Stimulated activated CD8-positive, alpha-beta memory T cell treated with anti-CD3 and anti-CD28 coated beads, Interleukin-2, amount 100 ng/mL, for 48 hours (primary cell): ENCODE measurements around the gene KLHL30.
"Not testable (repeated sequence)": the region's sequence is repeated elsewhere in the genome, so short reads cannot be mapped to it uniquely, and the experiment has no call there.

Source experiments
- DNase-seq, 2 donors: peaks; one replicate each; pipeline ENCODE4 v3.0.0-alpha.2; 2020; ENCODE audit warnings: low read depth in 2 of 2

The KLHL30 gene

DNA sequence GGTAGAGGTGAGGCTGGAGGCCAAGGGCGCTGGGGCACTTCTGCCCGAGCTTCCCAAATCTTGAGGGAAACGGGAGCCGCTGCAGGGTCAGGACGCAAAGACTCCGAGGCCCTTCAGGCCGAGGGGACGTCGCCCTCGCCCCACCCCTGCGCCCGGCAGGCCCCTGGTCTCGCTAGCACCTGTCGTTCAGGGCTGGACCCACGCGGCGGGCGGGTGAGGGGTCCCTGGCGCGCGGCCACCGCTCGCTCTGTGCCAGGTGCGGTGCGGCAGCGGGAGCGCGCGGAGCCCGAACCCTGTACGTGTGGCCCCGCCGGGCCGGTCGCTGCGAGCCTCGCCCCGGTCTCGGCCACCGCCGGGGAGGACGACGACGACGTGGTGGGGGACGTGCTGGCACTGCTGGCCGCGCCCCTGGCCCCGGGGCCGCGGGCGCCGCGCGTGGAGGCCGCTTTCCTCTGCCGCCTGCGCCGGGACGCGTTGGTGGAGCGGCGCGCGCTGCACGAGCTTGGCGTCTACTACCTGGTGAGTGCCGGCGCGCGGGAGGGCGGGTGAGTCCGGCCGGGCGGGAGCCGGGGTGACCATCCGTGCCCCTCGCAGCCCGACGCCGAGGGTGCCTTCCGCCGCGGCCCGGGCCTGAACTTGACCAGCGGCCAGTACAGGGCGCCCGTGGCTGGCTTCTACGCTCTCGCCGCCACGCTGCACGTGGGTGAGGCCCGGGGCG, 25.2 kb downstream of the KLHL30 start:
- DNase-seq: no peak

GRCh38 chr2:238164906-238165287, 26.4 kb downstream of the KLHL30 start:
- no peak for DNase-seq

DNA sequence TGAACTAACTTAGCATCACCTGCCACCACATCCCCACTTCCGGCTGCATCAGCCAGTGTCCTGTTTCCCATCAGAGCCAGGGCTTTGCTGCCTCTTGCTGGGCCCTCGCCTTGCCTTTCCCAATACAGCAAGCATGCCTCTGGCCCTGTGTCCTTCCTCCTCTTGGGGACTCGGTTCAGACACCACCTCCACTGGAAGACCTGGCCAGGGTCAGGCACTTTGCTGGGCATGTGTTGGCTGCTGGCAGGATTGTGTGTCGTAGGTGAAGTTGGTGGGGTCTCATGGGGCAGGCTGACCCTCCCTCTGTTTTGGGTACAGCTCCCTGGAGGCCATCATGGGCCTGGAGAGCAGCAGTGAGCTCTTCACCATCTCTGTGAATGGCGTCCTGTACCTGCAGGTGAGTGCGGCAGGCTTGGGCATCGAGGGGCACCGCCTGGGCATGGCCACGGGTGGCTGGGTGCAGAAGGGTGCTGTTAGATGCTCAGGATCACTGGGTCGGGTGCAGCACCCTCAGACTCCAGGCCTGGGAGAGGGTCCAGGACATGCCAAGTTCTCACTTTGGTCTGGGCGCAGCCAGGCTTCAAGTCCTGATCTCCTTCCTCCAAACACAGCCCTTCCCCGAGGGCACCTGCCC, 26.9 kb downstream of the KLHL30 start:
- DNase-seq: no peak

GRCh38 chr2:238166391-238167343, 28.2 kb downstream of the KLHL30 start:
- DNase-seq: no peak

DNA sequence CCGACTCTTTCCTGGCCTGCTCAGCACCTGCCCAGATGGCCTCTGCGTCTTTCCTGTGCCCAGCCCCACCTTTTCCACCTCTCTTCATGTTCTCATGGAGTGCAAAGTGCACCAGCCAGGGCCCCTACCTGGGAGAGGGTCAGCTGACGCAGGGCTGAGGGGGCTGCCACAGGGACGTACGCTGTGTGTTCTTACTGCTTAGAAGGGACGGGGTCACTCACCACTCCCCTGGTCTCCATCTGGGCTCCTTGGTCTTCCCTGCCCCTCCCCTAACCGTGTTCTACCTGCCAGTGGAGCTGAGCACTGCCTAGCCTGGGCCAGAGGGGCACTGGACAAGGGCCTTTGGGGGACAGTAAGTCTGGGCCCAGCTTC, 28.9 kb downstream of the KLHL30 start:
- no peak for DNase-seq

GRCh38 chr2:238167761-238168160, 29.3 kb downstream of the KLHL30 start:
- no peak for DNase-seq

DNA sequence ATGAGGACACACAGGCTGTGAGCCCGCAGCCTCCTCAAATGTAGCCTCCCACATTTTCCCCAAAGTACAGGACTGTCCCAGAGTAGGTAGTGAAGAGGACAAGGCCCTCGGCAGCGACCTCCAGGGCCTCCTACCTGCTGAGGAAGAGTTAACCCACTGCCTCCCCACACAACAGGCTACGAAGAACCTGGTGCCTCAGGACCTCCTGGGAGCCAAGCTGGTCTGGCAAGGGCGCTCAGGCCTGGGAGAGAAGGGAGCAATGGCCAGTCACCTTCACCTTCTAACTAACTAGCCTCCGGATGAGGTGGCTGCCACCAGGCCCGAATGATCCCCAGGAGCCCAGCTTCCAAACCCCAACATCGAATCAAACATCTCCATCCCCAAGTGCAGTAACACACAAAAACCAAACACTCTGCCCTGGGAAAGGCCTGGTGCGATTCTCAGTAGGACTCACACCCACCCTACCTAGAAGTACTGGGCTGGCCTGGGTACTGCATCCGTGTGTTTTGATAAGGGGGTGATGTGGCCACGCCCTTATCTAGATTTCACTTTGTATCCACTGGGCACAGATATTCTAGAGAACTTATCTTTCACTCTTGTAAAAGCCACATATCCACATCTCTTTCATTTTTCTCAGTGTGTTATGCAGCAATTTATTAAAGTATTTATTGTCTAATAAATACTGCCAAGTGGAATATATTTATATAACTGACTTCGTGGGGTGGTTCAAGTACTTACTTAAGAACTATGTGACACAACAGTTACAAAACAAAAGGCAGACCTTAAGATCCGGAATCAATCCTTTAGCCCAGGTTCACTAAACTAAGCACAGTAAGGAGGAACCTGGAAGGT, 30.0 kb downstream of the KLHL30 start:
- no peak for DNase-seq

DNA sequence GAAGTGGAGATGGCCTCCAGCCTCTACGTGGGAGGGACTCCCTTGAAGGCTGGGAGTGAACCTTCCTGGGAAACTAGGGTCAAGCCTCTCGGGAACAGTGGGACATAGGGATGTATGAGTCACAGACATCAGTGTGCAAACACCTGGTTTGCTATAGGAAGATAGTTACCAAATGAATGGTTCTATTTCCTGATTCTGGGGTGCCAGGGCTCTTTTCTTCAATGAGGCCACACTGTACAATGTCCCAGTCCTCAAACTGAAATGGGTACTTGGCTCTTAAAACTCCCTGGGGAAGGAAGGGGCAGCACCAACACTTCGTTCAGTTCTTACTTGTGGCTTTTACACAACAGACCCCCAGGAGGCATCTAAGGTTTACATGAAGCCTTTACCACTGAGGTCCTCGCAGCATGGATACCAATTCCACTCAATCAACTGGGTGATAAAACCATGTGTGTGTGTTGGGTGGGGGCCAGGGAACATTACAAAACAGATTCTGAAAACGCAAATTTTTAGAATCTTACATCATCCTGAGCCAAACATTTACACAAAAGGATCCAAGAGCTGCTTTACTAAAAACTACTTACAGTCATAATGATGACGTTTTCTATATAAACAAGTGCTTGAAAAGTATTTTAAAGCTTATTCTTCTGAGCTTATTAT, 30.7 kb downstream of the KLHL30 start:
- DNase-seq: no peak

GRCh38 chr2:238169708-238170251, 31.3 kb downstream of the KLHL30 start:
- no peak for DNase-seq

GRCh38 chr2:238170386-238171071, 32.1 kb downstream of the KLHL30 start:
- DNase-seq: no peak

DNA sequence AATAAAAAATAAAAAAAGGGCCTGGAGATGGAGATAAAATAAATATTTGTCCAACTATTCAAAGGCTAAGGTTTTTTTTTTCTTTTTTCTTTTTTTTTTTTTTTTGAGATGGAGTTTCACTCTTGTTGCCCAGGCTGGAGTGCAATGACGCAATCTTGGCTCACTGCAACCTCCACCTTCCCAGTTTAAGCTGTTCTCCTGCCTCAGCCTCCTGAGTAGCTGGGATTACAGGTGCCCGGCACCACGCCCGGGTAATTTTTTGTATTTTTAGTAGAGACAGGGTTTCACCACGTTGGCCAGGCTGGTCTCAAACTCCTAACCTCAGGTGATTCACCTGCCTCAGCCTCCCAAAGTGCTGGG, 32.6 kb downstream of the KLHL30 start:
- not testable (repeated sequence) for DNase-seq

- DNase-seq: no peak
Measured at GRCh38 chr2:238171575-238172187, 33.2 kb downstream of the KLHL30 start.

DNA sequence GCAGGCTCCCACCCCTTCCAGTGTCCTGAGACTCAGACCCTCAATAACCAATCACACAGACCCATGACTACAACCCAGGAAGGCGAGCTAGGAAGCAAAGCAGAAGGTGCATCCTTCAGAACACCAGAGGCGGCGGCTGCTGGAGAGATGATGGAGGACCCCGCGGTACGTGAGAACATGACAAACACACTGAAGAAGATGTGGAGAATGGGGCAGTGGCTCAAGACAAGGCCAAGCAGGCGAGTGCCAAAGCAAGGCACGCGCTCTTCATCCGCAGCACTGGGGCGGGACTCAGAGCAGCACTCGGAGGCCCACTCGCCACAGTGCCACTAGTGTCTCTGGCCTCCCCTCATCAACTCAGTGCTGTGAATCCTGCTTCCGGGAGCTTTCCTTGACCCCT, 34.0 kb downstream of the KLHL30 start:
- DNase-seq: no peak

DNA sequence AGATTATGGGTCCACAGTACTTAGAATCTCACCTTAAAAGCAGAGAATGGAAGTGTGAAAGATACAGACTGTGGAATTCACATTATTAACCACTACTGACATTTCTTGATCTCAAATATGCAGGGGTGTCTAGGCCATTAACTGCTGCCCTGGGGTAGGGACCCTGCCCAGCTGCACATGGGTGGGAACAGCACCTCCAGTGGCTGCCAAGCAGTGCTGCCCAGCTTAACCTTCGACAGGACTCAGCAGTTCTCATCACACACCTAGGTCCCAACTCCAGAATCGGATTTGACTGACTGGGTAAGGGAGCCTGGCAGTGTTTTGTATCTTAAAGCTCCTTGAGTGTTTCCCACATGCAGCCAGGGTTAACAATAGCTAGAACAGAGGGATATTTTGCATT, 35.2 kb downstream of the KLHL30 start:
- no peak for DNase-seq

GRCh38 chr2:238174291-238174690, 35.8 kb downstream of the KLHL30 start:
- no peak for DNase-seq

DNA sequence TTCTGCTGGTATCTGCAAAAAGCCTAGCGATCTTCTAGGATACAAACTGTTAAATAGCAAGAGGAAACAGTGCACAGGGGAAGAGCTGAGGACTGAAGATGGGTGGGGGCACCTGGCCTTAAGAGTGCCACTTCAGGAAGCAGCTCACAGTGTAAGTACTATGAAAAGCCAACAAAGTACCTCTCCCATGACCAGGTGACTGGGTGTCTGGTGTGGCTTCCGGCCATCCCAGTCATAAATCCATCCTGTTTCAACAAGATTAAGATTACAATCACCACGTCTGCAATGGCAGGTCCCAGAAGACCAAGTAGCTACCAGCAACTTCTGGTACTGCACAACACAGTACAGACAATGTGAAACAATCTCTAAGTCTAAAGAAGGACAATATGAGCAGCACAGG, 36.2 kb downstream of the KLHL30 start:
- no peak for DNase-seq

GRCh38 chr2:238176613-238177012, 38.1 kb downstream of the KLHL30 start:
- no peak for DNase-seq

- no peak for DNase-seq
Measured at GRCh38 chr2:238180554-238180953, 42.1 kb downstream of the KLHL30 start.

GRCh38 chr2:238182362-238182761, 43.9 kb downstream of the KLHL30 start:
- DNase-seq: no peak

DNA sequence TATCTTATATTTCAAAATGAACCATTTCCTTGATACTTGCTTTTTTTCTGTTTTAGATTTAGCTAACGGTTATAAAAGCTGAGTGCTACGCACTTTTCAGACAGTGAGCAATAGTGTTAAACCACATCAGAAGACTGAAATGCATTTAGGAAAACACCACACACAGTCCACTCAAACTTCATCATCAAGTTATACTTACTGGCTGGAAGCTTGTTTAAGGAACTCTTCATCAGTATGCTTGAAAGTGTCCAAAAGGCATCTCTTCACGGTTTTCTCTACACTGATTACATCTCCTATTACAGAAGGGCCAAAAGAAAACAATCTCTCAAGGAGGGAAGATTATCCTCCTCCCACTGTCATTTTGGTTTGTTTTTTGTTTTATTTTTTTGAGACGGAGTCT, 45.4 kb downstream of the KLHL30 start:
- no peak for DNase-seq
